ENCODE results near the gene BNIP3.

GRCh38 chr10:131931981-131932380, 49.7 kb downstream of the BNIP3 start:
- TF ChIP-seq, protein P1, sequence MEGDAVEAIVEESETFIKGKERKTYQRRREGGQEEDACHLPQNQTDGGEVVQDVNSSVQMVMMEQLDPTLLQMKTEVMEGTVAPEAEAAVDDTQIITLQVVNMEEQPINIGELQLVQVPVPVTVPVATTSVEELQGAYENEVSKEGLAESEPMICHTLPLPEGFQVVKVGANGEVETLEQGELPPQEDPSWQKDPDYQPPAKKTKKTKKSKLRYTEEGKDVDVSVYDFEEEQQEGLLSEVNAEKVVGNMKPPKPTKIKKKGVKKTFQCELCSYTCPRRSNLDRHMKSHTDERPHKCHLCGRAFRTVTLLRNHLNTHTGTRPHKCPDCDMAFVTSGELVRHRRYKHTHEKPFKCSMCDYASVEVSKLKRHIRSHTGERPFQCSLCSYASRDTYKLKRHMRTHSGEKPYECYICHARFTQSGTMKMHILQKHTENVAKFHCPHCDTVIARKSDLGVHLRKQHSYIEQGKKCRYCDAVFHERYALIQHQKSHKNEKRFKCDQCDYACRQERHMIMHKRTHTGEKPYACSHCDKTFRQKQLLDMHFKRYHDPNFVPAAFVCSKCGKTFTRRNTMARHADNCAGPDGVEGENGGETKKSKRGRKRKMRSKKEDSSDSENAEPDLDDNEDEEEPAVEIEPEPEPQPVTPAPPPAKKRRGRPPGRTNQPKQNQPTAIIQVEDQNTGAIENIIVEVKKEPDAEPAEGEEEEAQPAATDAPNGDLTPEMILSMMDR (IDR thresholded peaks at IDR 0.05) = no peak
- TF ChIP-seq EP300 (IDR thresholded peaks at IDR 0.05) = no peak
- no peak for TF ChIP-seq POLR2A (IDR thresholded peaks at IDR 0.05)

Data from tibial nerve (tissue), 4 donors.